Peyer's patch (tissue), 4 donors: Measurements from ENCODE around the gene NOX1.
A peak's percentile ranks its signal among the peaks of the same experiment; 100 is the strongest.

Source experiments
- POLR2A ChIP-seq, 2 donors: fragments of 450-650 bp; IDR thresholded peaks; one replicate each; pipeline ENCODE4 v1.5.1; 2017; ENCODE audit warnings: antibody characterized with exemption in 2 of 2, mild to moderate bottlenecking in 2 of 2, moderate library complexity in 2 of 2
- TF ChIP-seq, protein P1 (sequence below), 6 experiments: fragments of 450-650 bp in 4 of 6; fragments of 200-600 bp in 2 of 6; sonication (generic) in 1 of 6; IDR thresholded peaks; one replicate each; pipeline ENCODE4 v1.5.1; 2017 to 2019; ENCODE audit warnings: antibody characterized with exemption in 6 of 6, mild to moderate bottlenecking in 3 of 6, moderate library complexity in 1 of 6

GRCh38 chrX:100895365-100896075 is 21.4 kb upstream of the NOX1 start:
- TF ChIP-seq, protein P1, sequence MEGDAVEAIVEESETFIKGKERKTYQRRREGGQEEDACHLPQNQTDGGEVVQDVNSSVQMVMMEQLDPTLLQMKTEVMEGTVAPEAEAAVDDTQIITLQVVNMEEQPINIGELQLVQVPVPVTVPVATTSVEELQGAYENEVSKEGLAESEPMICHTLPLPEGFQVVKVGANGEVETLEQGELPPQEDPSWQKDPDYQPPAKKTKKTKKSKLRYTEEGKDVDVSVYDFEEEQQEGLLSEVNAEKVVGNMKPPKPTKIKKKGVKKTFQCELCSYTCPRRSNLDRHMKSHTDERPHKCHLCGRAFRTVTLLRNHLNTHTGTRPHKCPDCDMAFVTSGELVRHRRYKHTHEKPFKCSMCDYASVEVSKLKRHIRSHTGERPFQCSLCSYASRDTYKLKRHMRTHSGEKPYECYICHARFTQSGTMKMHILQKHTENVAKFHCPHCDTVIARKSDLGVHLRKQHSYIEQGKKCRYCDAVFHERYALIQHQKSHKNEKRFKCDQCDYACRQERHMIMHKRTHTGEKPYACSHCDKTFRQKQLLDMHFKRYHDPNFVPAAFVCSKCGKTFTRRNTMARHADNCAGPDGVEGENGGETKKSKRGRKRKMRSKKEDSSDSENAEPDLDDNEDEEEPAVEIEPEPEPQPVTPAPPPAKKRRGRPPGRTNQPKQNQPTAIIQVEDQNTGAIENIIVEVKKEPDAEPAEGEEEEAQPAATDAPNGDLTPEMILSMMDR (IDR thresholded peaks at IDR 0.05): peak in 4 of 6 experiments; percentile 45 to 47 (median 46)
- no peak for TF ChIP-seq POLR2A (IDR thresholded peaks at IDR 0.05)
